ENCODE results near the gene NPAS3. TPM values are rescaled to one million over a fixed set of nuclear protein-coding genes. Genes with fewer than 3 reads are reported as not detected.

NPAS3 gene
- total and polyA plus RNA-seq, 7 donors = 0.04 to 1.5 (median 0.39) TPM

DNA sequence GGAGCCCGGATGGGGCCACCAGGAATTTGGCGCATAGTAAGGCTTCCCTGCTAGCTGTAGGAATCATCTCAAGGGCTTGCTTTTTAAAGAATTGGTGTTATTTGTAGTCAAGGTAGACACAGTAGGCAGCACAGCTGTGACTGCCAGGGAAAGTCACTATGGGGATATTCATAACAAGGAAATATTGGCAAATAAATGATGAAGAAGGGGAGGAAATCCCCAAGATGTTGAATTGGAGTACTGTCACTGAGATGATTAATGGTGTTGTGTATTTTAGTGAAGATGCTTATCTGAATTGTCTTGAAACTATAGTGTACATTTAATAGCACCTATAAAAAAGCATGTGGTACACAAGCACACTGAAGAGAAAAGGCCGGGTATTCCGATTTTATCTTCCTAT is 118.9 kb downstream of the NPAS3 start:
- Histone ChIP-seq H3K27me3 (ENCODE audit: insufficient read depth in 3 of 3, low read length in 2 of 3) (no peaks in the 10 kb centered on the region), H3K27ac (no peak overlapping the region), H3K36me3 (ENCODE audit: insufficient read depth in 1 of 2, low read depth in 1 of 2) (no peaks in the 10 kb centered on the region), H3K9me3 (no peaks in the 10 kb centered on the region), H3K4me3 (no peak overlapping the region), H3K4me1 (no peaks in the 10 kb centered on the region)
- WGBS, 3 donors = 95 to 97% (median 95%) methylated on average over 4 of the region's 4 CpGs
- DNase-seq (no peak), ATAC-seq (no peak)
- TF ChIP-seq CTCF (IDR thresholded peaks at IDR 0.05) = no peak
- intact Hi-C loops (cut with DNase I) = no loop called here

GRCh38 chr14:33061667-33062325 is 123.1 kb downstream of the NPAS3 start:
- Histone ChIP-seq H3K27me3 (ENCODE audit: insufficient read depth in 3 of 3, low read length in 2 of 3) (no peaks in the 10 kb centered on the region), H3K4me1 (no peaks in the 10 kb centered on the region), H3K4me3 (no peak overlapping the region), H3K9me3 (no peaks in the 10 kb centered on the region), H3K36me3 (ENCODE audit: insufficient read depth in 1 of 2, low read depth in 1 of 2) (no peaks in the 10 kb centered on the region), H3K27ac (no peak overlapping the region)
- no peak for ATAC-seq
- DNase-seq = no peak
- WGBS, 3 donors = 72 to 82% (median 74%) methylated on average over 6 of the region's 6 CpGs
- intact Hi-C loops (cut with DNase I) = no loop called here
- TF ChIP-seq CTCF (IDR thresholded peaks at IDR 0.05) = no peak

DNA sequence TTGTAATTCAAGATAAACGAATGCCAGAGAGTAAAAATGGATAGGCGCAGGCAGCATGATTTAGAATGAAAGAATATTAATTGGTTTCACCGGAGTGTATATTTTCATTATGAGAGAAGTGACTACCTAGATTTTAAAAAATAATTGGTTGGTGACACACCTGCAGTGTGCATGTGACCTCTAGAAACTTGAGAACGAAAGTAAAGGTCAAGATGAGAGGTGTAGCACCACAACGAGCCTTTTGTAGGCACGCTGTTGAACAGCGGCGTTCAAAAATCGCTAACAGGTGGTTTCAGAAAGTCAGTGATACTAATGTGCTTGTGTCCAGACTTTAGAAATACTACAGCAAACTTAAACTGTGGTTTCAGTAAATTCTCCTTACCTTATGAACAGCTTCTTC is 123.8 kb downstream of the NPAS3 start:
- DNase-seq (no peak), ATAC-seq (no peak)
- TF ChIP-seq CTCF (IDR thresholded peaks at IDR 0.05) = no peak
- intact Hi-C loops (cut with DNase I) = no loop called here
- 60 to 76% (median 72%) methylated on average over 9 of the region's 9 CpGs for WGBS, 3 donors
- H3K4me3 ChIP-seq = no peak overlapping the region
- no peak overlapping the region for H3K27ac ChIP-seq
- no peaks in the 10 kb centered on the region for H3K4me1 ChIP-seq
- H3K9me3 ChIP-seq = no peaks in the 10 kb centered on the region
- H3K36me3 ChIP-seq (ENCODE audit: insufficient read depth in 1 of 2, low read depth in 1 of 2) = no peaks in the 10 kb centered on the region
- no peaks in the 10 kb centered on the region for H3K27me3 ChIP-seq (ENCODE audit: insufficient read depth in 3 of 3, low read length in 2 of 3)

GRCh38 chr14:33062881-33063280 is 124.2 kb downstream of the NPAS3 start:
- no peak overlapping the region for H3K27ac ChIP-seq
- H3K4me3 ChIP-seq = no peak overlapping the region
- H3K9me3 ChIP-seq = no peaks in the 10 kb centered on the region
- ATAC-seq (no peak), DNase-seq (no peak)
- no peak for TF ChIP-seq CTCF (IDR thresholded peaks at IDR 0.05)
- H3K36me3 ChIP-seq (ENCODE audit: insufficient read depth in 1 of 2, low read depth in 1 of 2) = no peaks in the 10 kb centered on the region
- WGBS, 3 donors = 56 to 67% (median 64%) methylated on average over 2 of the region's 2 CpGs
- no peaks in the 10 kb centered on the region for H3K27me3 ChIP-seq (ENCODE audit: insufficient read depth in 3 of 3, low read length in 2 of 3)
- H3K4me1 ChIP-seq = no peaks in the 10 kb centered on the region
- intact Hi-C loops (cut with DNase I) = no loop called here

GRCh38 chr14:33063521-33063920 is 124.8 kb downstream of the NPAS3 start:
- DNase-seq (no peak), ATAC-seq (no peak)
- no peaks in the 10 kb centered on the region for H3K9me3 ChIP-seq
- no peak for TF ChIP-seq CTCF (IDR thresholded peaks at IDR 0.05)
- no peak overlapping the region for H3K4me3 ChIP-seq
- no peak overlapping the region for H3K27ac ChIP-seq
- intact Hi-C loops (cut with DNase I) = no loop called here
- no peaks in the 10 kb centered on the region for H3K27me3 ChIP-seq (ENCODE audit: insufficient read depth in 3 of 3, low read length in 2 of 3)
- H3K4me1 ChIP-seq = no peaks in the 10 kb centered on the region
- H3K36me3 ChIP-seq (ENCODE audit: insufficient read depth in 1 of 2, low read depth in 1 of 2) = no peaks in the 10 kb centered on the region
- WGBS, 3 donors = 97 to 99% (median 97%) methylated on average over 4 of the region's 4 CpGs

Data from psoas muscle (tissue), 8 donors.